Vagina (tissue), 2 donors: ENCODE measurements around the gene TMPRSS13.

Source experiments
- CTCF ChIP-seq, 3 experiments: fragments of 450-650 bp in 2 of 3; fragments of 200-600 bp in 1 of 3; sonication (generic) in 1 of 3; IDR thresholded peaks; one replicate each; pipeline ENCODE4 v1.5.1; 2017 to 2019; ENCODE audit warnings: antibody characterized with exemption in 3 of 3, mild to moderate bottlenecking in 2 of 3, moderate library complexity in 2 of 3
- POLR2A ChIP-seq, 2 donors: fragments of 450-650 bp; IDR thresholded peaks; one replicate each; pipeline ENCODE4 v1.6.1; 2017; ENCODE audit warnings: antibody characterized with exemption in 2 of 2, mild to moderate bottlenecking in 2 of 2, moderate library complexity in 2 of 2

- no peak for TF ChIP-seq CTCF (IDR thresholded peaks at IDR 0.05)
- no peak for TF ChIP-seq POLR2A (IDR thresholded peaks at IDR 0.05)
Observed at GRCh38 chr11:117970400-117971024, 41.3 kb upstream of the TMPRSS13 start.
